Hippocampal formation (tissue), 2 donors: ENCODE measurements around the gene ZBTB37.
"Not testable (repeated sequence)": the region's sequence is repeated elsewhere in the genome, so short reads cannot be mapped to it uniquely, and the experiment has no call there.

Source experiments
- DNase-seq, 2 donors: peaks; one replicate each; lab custom pipeline; 2025; lab: John Stamatoyannopoulos, UW

ZBTB37 gene

GRCh38 chr1:173913111-173913510 lies 44.9 kb downstream of the ZBTB37 start:
- DNase-seq = no peak

GRCh38 chr1:173914366-173914871 lies 46.2 kb downstream of the ZBTB37 start:
- no peak for DNase-seq

GRCh38 chr1:173915596-173915995 lies 47.4 kb downstream of the ZBTB37 start:
- no peak for DNase-seq

- DNase-seq = no peak
These were observed 48.5 kb downstream of the ZBTB37 start for GRCh38 chr1:173916667-173917066.

- no peak for DNase-seq
These were observed 49.0 kb downstream of the ZBTB37 start, which contains the start of gene SERPINC1 for GRCh38 chr1:173917149-173917548. SERPINC1 (minus strand) TSS chr1:173917327; CDS start chr1:173917259, 68 bp downstream.

GRCh38 chr1:173917635-173918493 lies 49.7 kb downstream of the ZBTB37 start:
- DNase-seq = no peak

- no peak for DNase-seq
These were observed 52.7 kb downstream of the ZBTB37 start for GRCh38 chr1:173920861-173921260.

GRCh38 chr1:173925306-173926242 lies 57.4 kb downstream of the ZBTB37 start:
- DNase-seq = no peak

- DNase-seq = not testable (repeated sequence)
These were observed 62.4 kb downstream of the ZBTB37 start for GRCh38 chr1:173930541-173930940.

GRCh38 chr1:173934440-173934839 lies 66.3 kb downstream of the ZBTB37 start:
- no peak for DNase-seq

- no peak for DNase-seq
These were observed 68.9 kb downstream of the ZBTB37 start for GRCh38 chr1:173937062-173937461.

- DNase-seq = no peak
These were observed 78.3 kb downstream of the ZBTB37 start for GRCh38 chr1:173946380-173946921.

GRCh38 chr1:173948594-173948993 lies 80.4 kb downstream of the ZBTB37 start:
- DNase-seq = no peak
